ENCODE results near the gene ARHGAP1.

GRCh38 chr11:46661836-46662235 is 38.6 kb downstream of the ARHGAP1 start:
- no peak for TF ChIP-seq CTCF (IDR thresholded peaks at IDR 0.05; ENCODE audit: extremely low read depth in 1 of 2, insufficient read depth in 1 of 2, low read depth in 1 of 2, low read length in 2 of 2)
- TF ChIP-seq MAX (IDR thresholded peaks at IDR 0.05; ENCODE audit: insufficient read depth, insufficient read length), result no peak
- TF ChIP-seq JUN (IDR thresholded peaks at IDR 0.05; ENCODE audit: borderline replicate concordance, insufficient read depth, insufficient read length, low read depth), result no peak
- TF ChIP-seq POLR2A (IDR thresholded peaks at IDR 0.05; ENCODE audit: low read depth, low read length), result no peak
- no peak for TF ChIP-seq FOS (IDR thresholded peaks at IDR 0.05; ENCODE audit: borderline replicate concordance, insufficient read depth, low read length)
- no peak for TF ChIP-seq MYC (IDR thresholded peaks at IDR 0.05; ENCODE audit: low read depth, low read length)
- TF ChIP-seq EZH2 (IDR thresholded peaks at IDR 0.05; ENCODE audit: borderline replicate concordance, low read depth, low read length, severe bottlenecking), result no peak
